ENCODE results near the gene CRYL1. TPM values are rescaled to one million over a fixed set of nuclear protein-coding genes. Genes with fewer than 3 reads are reported as not detected.

The CRYL1 gene
- total RNA-seq, 1 experiment from 2014 or later = 3.7 TPM

- H3K56ac ChIP-seq (ENCODE audit: insufficient read length, low read depth, low read length) = no peak overlapping the region
- H4K8ac ChIP-seq (replicated peaks; ENCODE audit: insufficient read length, low read depth, low read length) = no peak overlapping the region
- no peak overlapping the region for H3T11ph ChIP-seq (ENCODE audit: low read length)
- H3K9me3 ChIP-seq (ENCODE audit: control insufficient read depth, low read depth, low read length) = no peaks in the 10 kb centered on the region
- H2BK5ac ChIP-seq (ENCODE audit: insufficient read length, low read length) = no peak overlapping the region
- no peak overlapping the region for H3K27ac Mint-ChIP-seq
- H3K4me1 ChIP-seq (ENCODE audit: insufficient read depth, low read length) = peaks cover 2% of the 10 kb centered on the region; the same call in 1 of the 2 replicates
- TF ChIP-seq, protein P1, sequence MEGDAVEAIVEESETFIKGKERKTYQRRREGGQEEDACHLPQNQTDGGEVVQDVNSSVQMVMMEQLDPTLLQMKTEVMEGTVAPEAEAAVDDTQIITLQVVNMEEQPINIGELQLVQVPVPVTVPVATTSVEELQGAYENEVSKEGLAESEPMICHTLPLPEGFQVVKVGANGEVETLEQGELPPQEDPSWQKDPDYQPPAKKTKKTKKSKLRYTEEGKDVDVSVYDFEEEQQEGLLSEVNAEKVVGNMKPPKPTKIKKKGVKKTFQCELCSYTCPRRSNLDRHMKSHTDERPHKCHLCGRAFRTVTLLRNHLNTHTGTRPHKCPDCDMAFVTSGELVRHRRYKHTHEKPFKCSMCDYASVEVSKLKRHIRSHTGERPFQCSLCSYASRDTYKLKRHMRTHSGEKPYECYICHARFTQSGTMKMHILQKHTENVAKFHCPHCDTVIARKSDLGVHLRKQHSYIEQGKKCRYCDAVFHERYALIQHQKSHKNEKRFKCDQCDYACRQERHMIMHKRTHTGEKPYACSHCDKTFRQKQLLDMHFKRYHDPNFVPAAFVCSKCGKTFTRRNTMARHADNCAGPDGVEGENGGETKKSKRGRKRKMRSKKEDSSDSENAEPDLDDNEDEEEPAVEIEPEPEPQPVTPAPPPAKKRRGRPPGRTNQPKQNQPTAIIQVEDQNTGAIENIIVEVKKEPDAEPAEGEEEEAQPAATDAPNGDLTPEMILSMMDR (conservative IDR thresholded peaks at IDR 0.05) = no peak
- no peak overlapping the region for H3K4me2 ChIP-seq (ENCODE audit: insufficient read depth, insufficient read length, low read length)
- no peak overlapping the region for H3K23ac ChIP-seq (ENCODE audit: insufficient read length, low read depth, low read length)
- H3K27me3 ChIP-seq (ENCODE audit: insufficient read depth, low read length) = no peaks in the 10 kb centered on the region
- no peak overlapping the region for H2AFZ ChIP-seq (ENCODE audit: low read length)
- H3K23me2 ChIP-seq (ENCODE audit: insufficient read length, low read depth, low read length, poor library complexity, severe bottlenecking) = no peaks in the 10 kb centered on the region
- no peak overlapping the region for H3K18ac ChIP-seq (ENCODE audit: insufficient read length, low read depth, low read length)
- H3K9me3 Mint-ChIP-seq = no peaks in the 10 kb centered on the region
- H4K20me1 ChIP-seq (ENCODE audit: control insufficient read depth, insufficient read depth, insufficient read length) = no peaks in the 10 kb centered on the region
- DNase-seq = no peak
- H3K79me2 ChIP-seq (ENCODE audit: insufficient read depth, low read length) = no peaks in the 10 kb centered on the region
- H3K14ac ChIP-seq (ENCODE audit: insufficient read depth, low read length) = no peak overlapping the region
- H3K36me3 Mint-ChIP-seq (ENCODE audit: insufficient read depth in 1 of 3, low read depth in 3 of 3) = no peaks in the 10 kb centered on the region; a peak in 1 of 7 replicates
- H3K4me3 Mint-ChIP-seq = no peak overlapping the region
- H4K5ac ChIP-seq (ENCODE audit: insufficient read length, low read depth, low read length) = no peak overlapping the region
- H3K79me1 ChIP-seq (ENCODE audit: insufficient read depth, low read depth, low read length, poor library complexity, severe bottlenecking) = no peaks in the 10 kb centered on the region
- no peak overlapping the region for H3K9ac ChIP-seq (ENCODE audit: extremely low read depth, insufficient read length, low read length)
- H2BK12ac ChIP-seq (ENCODE audit: insufficient read length, low read depth, low read length) = no peak overlapping the region
- no peak overlapping the region for H2AK5ac ChIP-seq (ENCODE audit: insufficient read length, low read length)
- no peak overlapping the region for H4K91ac ChIP-seq (ENCODE audit: insufficient read length, low read depth, low read length)
- no peak overlapping the region for H3K27ac ChIP-seq (ENCODE audit: insufficient read length, low read depth, low read length)
- H3K27me3 Mint-ChIP-seq (ENCODE audit: low read depth) = no peaks in the 10 kb centered on the region; the same call in 1 of the 2 replicates
- H2BK15ac ChIP-seq (ENCODE audit: low read depth, low read length) = no peak overlapping the region
- peaks cover 7 to 11% of the 10 kb centered on the region in 2 experiments for H3K4me1 Mint-ChIP-seq
- H2BK120ac ChIP-seq (ENCODE audit: low read depth, low read length, poor library complexity, severe bottlenecking) = no peak overlapping the region
- H2BK20ac ChIP-seq (ENCODE audit: low read depth, low read length, poor library complexity, severe bottlenecking) = no peak overlapping the region
- no peak overlapping the region for H3K4ac ChIP-seq (ENCODE audit: low read depth, low read length)
These were observed 151.8 kb downstream of the CRYL1 start for GRCh38 chr13:20373861-20374260.
